Heart right ventricle (tissue), 16 donors: ENCODE results near the gene LTBP2. TPM values are rescaled to one million over a fixed set of nuclear protein-coding genes. Genes with fewer than 3 reads are reported as not detected.

Experiments used
- ATAC-seq, 8 donors: fragments of 200-7000 bp; cut with Tn5 transposase; one replicate each; pipeline ENCODE4 v1.9.1; 2020; ENCODE audit warnings: mild to moderate bottlenecking in 8 of 8, moderate library complexity in 8 of 8, moderate number of reproducible peaks in 1 of 8
- DNase-seq, 2 donors: peaks; one replicate each; pipeline ENCODE4 v3.0.0-alpha.2; 2020
- H3K27ac ChIP-seq, 10 donors: fragments of 200-600 bp; sonication (generic) in 2 of 10; one replicate each; pipeline versions ENCODE4 v1.5.0 to v1.8.0; 2020 to 2022; ENCODE audit warnings: mild to moderate bottlenecking in 3 of 10
- H3K27me3 ChIP-seq, 7 donors: fragments of 200-600 bp; one replicate each; pipeline ENCODE4 v1.8.0; 2021 to 2022; ENCODE audit warnings: mild to moderate bottlenecking in 2 of 7
- H3K36me3 ChIP-seq, 9 donors: fragments of 200-600 bp; sonication (generic) in 1 of 9; one replicate each; pipeline versions ENCODE4 v1.5.0 to v1.8.0; 2020 to 2022; ENCODE audit warnings: mild to moderate bottlenecking in 2 of 9
- H3K4me1 ChIP-seq, 9 donors: fragments of 200-600 bp; sonication (generic) in 1 of 9; one replicate each; pipeline versions ENCODE4 v1.5.0 to v1.8.0; 2020 to 2022; ENCODE audit warnings: mild to moderate bottlenecking in 4 of 9
- H3K4me3 ChIP-seq, 10 donors: fragments of 200-600 bp; sonication (generic) in 2 of 10; one replicate each; pipeline versions ENCODE4 v1.5.0 to v1.8.0; 2020 to 2022; ENCODE audit warnings: mild to moderate bottlenecking in 7 of 10, moderate library complexity in 2 of 10
- H3K9me3 ChIP-seq, 11 donors: fragments of 200-600 bp in 10 of 11; sonication (generic) in 2 of 11; one replicate each; pipeline versions ENCODE4 v1.5.0 to v1.8.0; 2013 to 2022; ENCODE audit warnings: mild to moderate bottlenecking in 2 of 11, control low read depth in 1 of 11, moderate library complexity in 1 of 11
- WGBS, 2 donors: extraction: QIAGEN DNeasy Blood & Tissue Kit; methylation state at CpG; one replicate each; pipeline ENCODE4 v1.1.7; 2013; ENCODE audit warnings: inconsistent platforms in 1 of 2; 5-methylcytosine and 5-hydroxymethylcytosine counted together
- intact Hi-C, 10 donors: fragments of 100-400 bp; cut with DNase I; formaldehyde crosslinking; loops; one replicate each; pipeline versions ENCODE4 v1.11.1 to v1.14.2; 2022
- polyA plus RNA-seq, 2 donors: library from polyadenylated mRNA; stranded (reverse); fragments of 200-250 nt; gene quantifications; one replicate each; pipeline ENCODE4 v1.2.3, GENCODE V29; 2013
- total RNA-seq, 10 donors: library from RNA; stranded (reverse); fragmentation: NEBNext Ultra II Directional in 3 of 10; extraction: Animal tissue kit (Norgen Biotek cat#: 25700) in 3 of 10; gene quantifications; one replicate each; pipeline versions ENCODE4 v1.2.1 to v1.2.4, GENCODE V29; 2021 to 2023
- TF ChIP-seq, protein P1 (sequence below), 9 donors: fragments of 200-600 bp; sonication (generic) in 2 of 9; IDR thresholded peaks; one replicate each; pipeline versions ENCODE4 v1.5.0 to v1.8.0; 2021 to 2022; ENCODE audit warnings: antibody characterized with exemption in 9 of 9, mild to moderate bottlenecking in 5 of 9, moderate library complexity in 1 of 9
- donor health status: Arrhythmogenic right ventricular cardiomyopathy.
- donor health status: ischemic (EF 13 %, LVEDD 7.1; RV severe dilation, severe dysfunction).
- donor health status: healthy with polysubstance abuse.
- donor health status: DM: no; HTN: yes; CAD: no.
- donor health status: DM: no; HTN: no; CAD: no.
- donor health status: ischemic (EF 25% LVEDD 6.9; RV normal size, moderate dysfunction).
- donor health status: ischemic (EF 25% LVEDD 5.7; RV mildly dilated, moderate dysfunction).
- donor health status: healthy.
- donor health status: DM: yes; HTN: yes; CAD: no.
- donor health status: Ischemic cardiomyopathy.
- donor health status: ischemic (EF 35%, LVEDD 5.7; RV mildly dilated, moderate dysfunction).
- donor health status: nonischemic (EF 11% LVEDD 7.7; RV severe dilation, severe dysfunction).
- donor health status: DM: yes; HTN: yes; CAD: no.
- donor health status: PGD.
- donor health status: ischemic (EF 29% LVEDD 5.4; RV normal size, mild dysfunction).
- donor health status: nonischemic (EF 23%, LVEDD 6.1; RV moderate dilation, normal function).

LTBP2 gene
- total and polyA plus RNA-seq, 12 donors, result 3.5 to 50.3 (median 17.3) TPM

DNA sequence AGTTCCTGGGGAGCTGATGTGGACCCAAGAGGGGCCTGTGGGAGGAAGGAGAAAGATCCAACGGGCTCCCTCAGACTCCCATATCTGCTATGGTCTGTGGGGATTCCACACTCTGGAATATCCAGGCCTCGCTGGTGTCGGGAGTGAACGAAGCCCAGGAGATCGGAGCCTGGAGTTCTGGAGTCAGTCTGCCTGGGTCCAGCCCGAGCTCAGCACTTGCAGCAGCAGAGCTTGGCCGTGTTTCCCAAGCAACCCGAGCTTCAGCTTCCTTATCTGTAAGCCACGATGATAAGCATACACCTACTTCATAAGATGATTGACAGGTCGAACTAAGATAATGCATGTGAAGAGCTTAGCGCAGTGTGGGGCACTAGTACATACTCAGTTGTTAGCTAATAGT lies 10.1 kb downstream of the LTBP2 start:
- WGBS, 2 donors, result 48 to 59% methylated on average over 11 of the region's 11 CpGs
- no peak overlapping the region for H3K27ac ChIP-seq
- no peak overlapping the region for H3K4me3 ChIP-seq
- ATAC-seq (peak in 2 of 8 donors; percentile 25 to 37), DNase-seq (no peak)
- peaks cover 15 to 75% (median 24%) of the 10 kb centered on the region in 9 donors for H3K4me1 ChIP-seq
- TF ChIP-seq, protein P1, sequence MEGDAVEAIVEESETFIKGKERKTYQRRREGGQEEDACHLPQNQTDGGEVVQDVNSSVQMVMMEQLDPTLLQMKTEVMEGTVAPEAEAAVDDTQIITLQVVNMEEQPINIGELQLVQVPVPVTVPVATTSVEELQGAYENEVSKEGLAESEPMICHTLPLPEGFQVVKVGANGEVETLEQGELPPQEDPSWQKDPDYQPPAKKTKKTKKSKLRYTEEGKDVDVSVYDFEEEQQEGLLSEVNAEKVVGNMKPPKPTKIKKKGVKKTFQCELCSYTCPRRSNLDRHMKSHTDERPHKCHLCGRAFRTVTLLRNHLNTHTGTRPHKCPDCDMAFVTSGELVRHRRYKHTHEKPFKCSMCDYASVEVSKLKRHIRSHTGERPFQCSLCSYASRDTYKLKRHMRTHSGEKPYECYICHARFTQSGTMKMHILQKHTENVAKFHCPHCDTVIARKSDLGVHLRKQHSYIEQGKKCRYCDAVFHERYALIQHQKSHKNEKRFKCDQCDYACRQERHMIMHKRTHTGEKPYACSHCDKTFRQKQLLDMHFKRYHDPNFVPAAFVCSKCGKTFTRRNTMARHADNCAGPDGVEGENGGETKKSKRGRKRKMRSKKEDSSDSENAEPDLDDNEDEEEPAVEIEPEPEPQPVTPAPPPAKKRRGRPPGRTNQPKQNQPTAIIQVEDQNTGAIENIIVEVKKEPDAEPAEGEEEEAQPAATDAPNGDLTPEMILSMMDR (IDR thresholded peaks at IDR 0.05), result no peak
- no peaks in the 10 kb centered on the region for H3K9me3 ChIP-seq
- intact Hi-C loops, result loop anchor here in 6 of 10 donors (5.0 to 10.0 kb wide), 8 partner anchors 50 to 237 kb away; partner anchors contain the start of genes AREL1 (in 1 of the 6) and FCF1 (in 1 of the 6)
- peaks cover 0 to 14% (median 0%) of the 10 kb centered on the region in 9 donors for H3K36me3 ChIP-seq
- H3K27me3 ChIP-seq, result no peaks in the 10 kb centered on the region

DNA sequence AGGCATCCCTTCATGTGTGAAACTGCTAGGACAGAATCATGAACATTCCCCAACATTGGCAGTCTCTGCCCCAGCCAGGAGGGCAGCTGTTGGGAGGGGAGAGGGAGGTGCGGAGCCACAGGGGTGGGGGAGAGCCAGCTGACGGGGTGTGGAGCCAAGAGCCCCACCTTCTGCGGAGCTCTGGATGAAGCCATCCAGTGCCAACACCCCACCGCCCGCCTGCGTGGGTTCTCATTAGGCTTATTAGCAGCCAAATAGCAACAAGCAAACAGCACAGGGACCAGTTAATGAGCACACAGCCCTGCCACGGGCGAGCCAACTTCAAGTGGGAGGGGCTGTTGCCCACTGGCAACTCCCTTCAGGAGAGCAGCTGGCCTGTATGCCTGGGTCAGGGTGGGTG lies 12.1 kb downstream of the LTBP2 start:
- intact Hi-C loops, result loop anchor here in 7 of 10 donors (5.0 to 10.0 kb wide), 9 partner anchors 48 to 235 kb away; partner anchors contain the start of genes AREL1 (in 1 of the 7), FCF1 (in 1 of the 7), ISCA2 (in 1 of the 7) and NPC2 (in 1 of the 7)
- WGBS, 2 donors, result 76 to 77% methylated on average over 8 of the region's 8 CpGs
- no peak for DNase-seq
- TF ChIP-seq, protein P1 (IDR thresholded peaks at IDR 0.05), result no peak
- Histone ChIP-seq H3K27me3 (no peaks in the 10 kb centered on the region), H3K27ac (peak overlapping the region in 7 of 10 donors; percentile 66 to 94 (median 74)), H3K4me1 (peaks cover 22 to 78% (median 41%) of the 10 kb centered on the region in 9 donors), H3K9me3 (no peaks in the 10 kb centered on the region), H3K4me3 (no peak overlapping the region), H3K36me3 (peaks cover 0 to 14% (median 0%) of the 10 kb centered on the region in 9 donors)
- no peak for ATAC-seq

DNA sequence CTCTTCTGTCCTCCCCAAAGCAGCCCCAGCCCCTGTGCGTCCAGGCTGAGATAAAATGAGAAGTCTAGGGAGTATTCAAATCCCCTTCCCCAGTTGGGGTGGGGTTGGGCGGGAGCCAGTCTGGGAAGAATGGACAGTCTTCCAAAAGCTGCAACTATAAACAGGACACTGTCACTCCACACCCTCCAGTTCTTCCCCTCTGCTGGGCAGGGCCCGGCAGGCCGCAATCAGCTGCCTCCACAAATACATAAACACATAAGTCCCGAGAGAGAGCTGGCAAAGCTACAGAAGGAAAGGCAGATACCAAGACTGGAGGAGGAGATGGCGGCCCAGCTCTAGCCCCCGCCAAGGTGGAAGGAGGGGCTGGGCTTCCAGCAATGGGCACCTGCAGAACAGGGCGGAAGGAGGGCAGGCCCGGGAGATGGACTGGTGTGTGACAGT lies 12.7 kb downstream of the LTBP2 start:
- WGBS, 2 donors, result 29 to 31% methylated on average over 9 of the region's 9 CpGs
- intact Hi-C loops, result loop anchor here in 2 of 10 donors (5.0 to 10.0 kb wide), 2 partner anchors 47 to 105 kb away; partner anchors contain the start of genes ISCA2 (in 1 of the 2) and NPC2 (in 1 of the 2)
- DNase-seq, result peak in 1 of 2 donors; percentile 47
- peak overlapping the region in 9 of 10 donors; percentile 37 to 94 (median 71) for H3K27ac ChIP-seq
- peaks cover 28 to 80% (median 47%) of the 10 kb centered on the region in 9 donors for H3K4me1 ChIP-seq
- H3K36me3 ChIP-seq, result peaks cover 0 to 14% (median 0%) of the 10 kb centered on the region in 9 donors
- no peak overlapping the region for H3K4me3 ChIP-seq
- H3K27me3 ChIP-seq, result no peaks in the 10 kb centered on the region
- H3K9me3 ChIP-seq, result no peaks in the 10 kb centered on the region
- peak in 7 of 8 donors; percentile 16 to 52 (median 41) for ATAC-seq
- TF ChIP-seq, protein P1 (IDR thresholded peaks at IDR 0.05), result no peak

DNA sequence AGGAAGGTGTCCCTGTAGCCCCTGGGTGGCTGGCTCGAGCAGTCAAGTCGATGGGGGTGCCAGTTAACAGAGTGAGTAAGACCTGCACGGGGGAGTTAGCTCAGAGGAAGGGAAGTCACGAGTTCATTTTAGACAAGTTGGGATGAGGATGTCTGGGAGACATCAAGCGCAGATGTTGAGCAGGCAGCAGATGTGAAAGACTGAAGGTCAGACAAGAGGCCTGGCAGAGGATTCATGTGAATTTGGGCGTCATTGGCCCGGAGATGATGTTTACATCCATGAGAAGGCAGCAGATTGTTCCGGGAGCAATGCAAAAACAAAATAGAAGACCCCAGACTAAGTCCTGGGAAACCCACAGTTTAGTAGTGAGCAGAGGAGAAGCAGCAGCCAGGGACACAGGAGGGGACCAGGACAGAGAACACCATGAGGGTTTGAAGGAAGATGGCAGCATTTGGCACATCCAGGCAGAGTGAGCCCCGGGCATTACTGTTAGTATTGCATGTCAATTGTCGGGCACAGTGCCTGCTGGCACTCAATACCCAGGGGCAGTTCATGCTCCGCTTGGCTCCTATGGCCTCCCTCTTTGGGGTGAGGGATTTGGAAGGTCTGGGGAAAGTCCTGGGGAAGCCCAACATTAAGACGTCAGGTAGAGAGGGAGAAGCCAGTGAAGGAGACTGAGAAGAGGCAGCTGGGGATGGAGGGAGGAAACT lies 15.1 kb downstream of the LTBP2 start:
- Histone ChIP-seq H3K27ac (peak overlapping the region in 8 of 10 donors; percentile 31 to 94 (median 62)), H3K4me3 (no peak overlapping the region), H3K9me3 (no peaks in the 10 kb centered on the region), H3K27me3 (no peaks in the 10 kb centered on the region), H3K36me3 (peaks cover 0 to 4% (median 0%) of the 10 kb centered on the region in 9 donors), H3K4me1 (peaks cover 46 to 96% (median 71%) of the 10 kb centered on the region in 9 donors)
- TF ChIP-seq, protein P1 (IDR thresholded peaks at IDR 0.05), result no peak
- DNase-seq, result no peak
- ATAC-seq, result peak in 2 of 8 donors; percentile 15 to 36
- intact Hi-C loops, result loop anchor here in 2 of 10 donors (5.0 to 10.0 kb wide), 2 partner anchors 45 to 102 kb away; partner anchors contain the start of genes ISCA2 (in 1 of the 2) and NPC2 (in 1 of the 2)
- 61 to 63% methylated on average over 12 of the region's 12 CpGs for WGBS, 2 donors
